OCI-LY7 (cell line): ENCODE results near the gene MAZ.

Experiments used
- EZH2phosphoT487 ChIP-seq: fragments of 200-600 bp; sonication (generic); IDR thresholded peaks from 2 replicates; pipeline ENCODE4 v1.6.1; 2018; ENCODE audit warnings: low read depth, borderline replicate concordance, mild to moderate bottlenecking, mixed run types, antibody characterized with exemption, low read length, moderate library complexity, mixed read lengths
- TF ChIP-seq, protein P1 (sequence below): fragments of 200-600 bp; sonication (generic); conservative IDR thresholded peaks from 2 replicates; pipeline ENCODE4 v1.5.1; 2014; ENCODE audit warnings: mild to moderate bottlenecking, antibody characterized with exemption, low read length, moderate library complexity, mixed read lengths

DNA sequence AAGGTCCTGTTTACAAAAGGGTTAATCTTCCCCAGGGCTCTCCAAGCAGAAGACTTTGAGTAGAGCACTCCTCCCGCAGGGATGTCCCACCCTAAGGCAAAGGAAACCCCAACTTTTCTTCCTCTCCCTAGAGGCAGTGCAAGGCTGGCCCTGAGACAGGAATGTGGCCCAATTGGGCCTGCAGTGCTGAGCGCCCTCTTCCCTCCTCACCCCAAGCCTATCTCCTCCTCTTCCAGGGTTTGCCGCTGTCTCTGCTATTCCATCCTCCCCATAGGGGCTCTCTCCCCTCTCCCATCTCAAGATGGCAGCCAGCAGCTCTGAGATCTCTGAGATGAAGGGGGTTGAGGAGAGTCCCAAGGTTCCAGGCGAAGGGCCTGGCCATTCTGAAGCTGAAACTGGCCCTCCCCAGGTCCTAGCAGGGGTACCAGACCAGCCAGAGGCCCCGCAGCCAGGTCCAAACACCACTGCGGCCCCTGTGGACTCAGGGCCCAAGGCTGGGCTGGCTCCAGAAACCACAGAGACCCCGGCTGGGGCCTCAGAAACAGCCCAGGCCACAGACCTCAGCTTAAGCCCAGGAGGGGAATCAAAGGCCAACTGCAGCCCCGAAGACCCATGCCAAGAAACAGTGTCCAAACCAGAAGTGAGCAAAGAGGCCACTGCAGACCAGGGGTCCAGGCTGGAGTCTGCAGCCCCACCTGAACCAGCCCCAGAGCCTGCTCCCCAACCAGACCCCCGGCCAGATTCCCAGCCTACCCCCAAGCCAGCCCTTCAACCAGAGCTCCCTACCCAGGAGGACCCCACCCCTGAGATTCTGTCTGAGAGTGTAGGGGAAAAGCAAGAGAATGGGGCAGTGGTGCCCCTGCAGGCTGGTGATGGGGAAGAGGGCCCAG, 6.7 kb downstream of the MAZ start:
- TF ChIP-seq, protein P1, sequence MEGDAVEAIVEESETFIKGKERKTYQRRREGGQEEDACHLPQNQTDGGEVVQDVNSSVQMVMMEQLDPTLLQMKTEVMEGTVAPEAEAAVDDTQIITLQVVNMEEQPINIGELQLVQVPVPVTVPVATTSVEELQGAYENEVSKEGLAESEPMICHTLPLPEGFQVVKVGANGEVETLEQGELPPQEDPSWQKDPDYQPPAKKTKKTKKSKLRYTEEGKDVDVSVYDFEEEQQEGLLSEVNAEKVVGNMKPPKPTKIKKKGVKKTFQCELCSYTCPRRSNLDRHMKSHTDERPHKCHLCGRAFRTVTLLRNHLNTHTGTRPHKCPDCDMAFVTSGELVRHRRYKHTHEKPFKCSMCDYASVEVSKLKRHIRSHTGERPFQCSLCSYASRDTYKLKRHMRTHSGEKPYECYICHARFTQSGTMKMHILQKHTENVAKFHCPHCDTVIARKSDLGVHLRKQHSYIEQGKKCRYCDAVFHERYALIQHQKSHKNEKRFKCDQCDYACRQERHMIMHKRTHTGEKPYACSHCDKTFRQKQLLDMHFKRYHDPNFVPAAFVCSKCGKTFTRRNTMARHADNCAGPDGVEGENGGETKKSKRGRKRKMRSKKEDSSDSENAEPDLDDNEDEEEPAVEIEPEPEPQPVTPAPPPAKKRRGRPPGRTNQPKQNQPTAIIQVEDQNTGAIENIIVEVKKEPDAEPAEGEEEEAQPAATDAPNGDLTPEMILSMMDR: no peak
- no peak for TF ChIP-seq EZH2phosphoT487
